Mucosa of descending colon (tissue), 3 donors: ENCODE measurements around the gene WDFY4. TPM values are rescaled to one million over a fixed set of nuclear protein-coding genes. Genes with fewer than 3 reads are reported as not detected.

Source experiments
- ATAC-seq: fragments of 200-7000 bp; cut with Tn5 transposase; one replicate; pipeline ENCODE4 v1.9.1; 2020; ENCODE audit warnings: mild to moderate bottlenecking, moderate library complexity
- DNase-seq, 3 donors: peaks; one replicate each; pipeline ENCODE4 v3.0.0-alpha.2; 2020
- H3K36me3 ChIP-seq: fragments of 200-600 bp; one replicate; pipeline ENCODE4 v1.8.0; 2021; ENCODE audit warnings: low read depth, mild to moderate bottlenecking
- H3K4me1 ChIP-seq: fragments of 200-600 bp; one replicate; pipeline ENCODE4 v1.8.0; 2021; ENCODE audit warnings: low read depth, mild to moderate bottlenecking
- H3K4me3 ChIP-seq: fragments of 200-600 bp; one replicate; pipeline ENCODE4 v1.8.0; 2021; ENCODE audit warnings: mild to moderate bottlenecking
- H3K9me3 ChIP-seq: fragments of 200-600 bp; one replicate; pipeline ENCODE4 v1.8.0; 2021; ENCODE audit warnings: mild to moderate bottlenecking
- intact Hi-C, 2 donors: fragments of 100-400 bp; cut with DNase I in 1 of 2; cut with micrococcal nuclease in 1 of 2; formaldehyde crosslinking; loops; one replicate each; pipeline versions ENCODE4 v1.11.0 to v1.11.1; 2022; cut with DNase I, micrococcal nuclease
- total RNA-seq, 3 donors: library from RNA; stranded (reverse); fragmentation: NEBNext Ultra II Directional in 2 of 3; extraction: Animal tissue kit (Norgen Biotek cat#: 25700) in 2 of 3; gene quantifications; one replicate each; pipeline versions ENCODE4 v1.2.1 to v1.2.4, GENCODE V29; 2021 to 2023
- TF ChIP-seq, protein P1 (sequence below): fragments of 200-600 bp; IDR thresholded peaks from one replicate; pipeline ENCODE4 v1.8.0; 2022; ENCODE audit warnings: antibody characterized with exemption, mild to moderate bottlenecking
- donor health status: DM: no; HTN: no; CAD: no; lungs with moderate emphysema.
- donor health status: DM: no; HTN: no; CAD: no.
- donor health status: DM: no; HTN: yes; CAD: no.

WDFY4 gene
- total RNA-seq, 3 donors from 2014 or later, result 2.1 to 3.3 (median 2.2) TPM

DNA sequence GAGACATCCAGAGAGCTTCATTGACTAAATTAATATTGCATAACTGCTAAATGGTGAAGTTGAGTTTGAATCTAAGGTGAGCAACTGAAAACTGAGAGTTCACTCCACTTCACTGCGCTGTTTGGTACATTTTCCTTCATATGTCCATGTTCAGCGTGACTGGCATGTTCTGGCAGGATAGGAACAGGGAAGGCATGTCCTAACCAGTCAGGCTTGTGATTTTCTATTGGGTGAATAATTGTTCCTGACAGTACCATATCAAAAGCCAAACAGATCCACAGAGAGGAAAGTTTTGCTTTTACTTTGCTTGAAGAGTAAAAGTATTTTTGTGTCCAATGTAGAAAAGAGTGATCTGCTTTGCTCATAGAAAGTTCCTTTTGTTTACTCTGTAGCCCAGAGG, 53.2 kb downstream of the WDFY4 start:
- Histone ChIP-seq H3K4me1 (no peaks in the 10 kb centered on the region), H3K4me3 (no peak overlapping the region), H3K36me3 (no peaks in the 10 kb centered on the region), H3K9me3 (no peaks in the 10 kb centered on the region)
- DNase-seq (no peak), ATAC-seq (no peak)
- intact Hi-C loops, result no loop called here
- TF ChIP-seq, protein P1, sequence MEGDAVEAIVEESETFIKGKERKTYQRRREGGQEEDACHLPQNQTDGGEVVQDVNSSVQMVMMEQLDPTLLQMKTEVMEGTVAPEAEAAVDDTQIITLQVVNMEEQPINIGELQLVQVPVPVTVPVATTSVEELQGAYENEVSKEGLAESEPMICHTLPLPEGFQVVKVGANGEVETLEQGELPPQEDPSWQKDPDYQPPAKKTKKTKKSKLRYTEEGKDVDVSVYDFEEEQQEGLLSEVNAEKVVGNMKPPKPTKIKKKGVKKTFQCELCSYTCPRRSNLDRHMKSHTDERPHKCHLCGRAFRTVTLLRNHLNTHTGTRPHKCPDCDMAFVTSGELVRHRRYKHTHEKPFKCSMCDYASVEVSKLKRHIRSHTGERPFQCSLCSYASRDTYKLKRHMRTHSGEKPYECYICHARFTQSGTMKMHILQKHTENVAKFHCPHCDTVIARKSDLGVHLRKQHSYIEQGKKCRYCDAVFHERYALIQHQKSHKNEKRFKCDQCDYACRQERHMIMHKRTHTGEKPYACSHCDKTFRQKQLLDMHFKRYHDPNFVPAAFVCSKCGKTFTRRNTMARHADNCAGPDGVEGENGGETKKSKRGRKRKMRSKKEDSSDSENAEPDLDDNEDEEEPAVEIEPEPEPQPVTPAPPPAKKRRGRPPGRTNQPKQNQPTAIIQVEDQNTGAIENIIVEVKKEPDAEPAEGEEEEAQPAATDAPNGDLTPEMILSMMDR, result no peak

- Histone ChIP-seq H3K4me1 (no peaks in the 10 kb centered on the region), H3K36me3 (no peaks in the 10 kb centered on the region), H3K4me3 (no peak overlapping the region), H3K9me3 (no peaks in the 10 kb centered on the region)
- no peak for ATAC-seq
- DNase-seq, result no peak
- intact Hi-C loops, result no loop called here
- TF ChIP-seq, protein P1, result no peak
Measured at GRCh38 chr10:48739170-48739569, 54.5 kb downstream of the WDFY4 start.

DNA sequence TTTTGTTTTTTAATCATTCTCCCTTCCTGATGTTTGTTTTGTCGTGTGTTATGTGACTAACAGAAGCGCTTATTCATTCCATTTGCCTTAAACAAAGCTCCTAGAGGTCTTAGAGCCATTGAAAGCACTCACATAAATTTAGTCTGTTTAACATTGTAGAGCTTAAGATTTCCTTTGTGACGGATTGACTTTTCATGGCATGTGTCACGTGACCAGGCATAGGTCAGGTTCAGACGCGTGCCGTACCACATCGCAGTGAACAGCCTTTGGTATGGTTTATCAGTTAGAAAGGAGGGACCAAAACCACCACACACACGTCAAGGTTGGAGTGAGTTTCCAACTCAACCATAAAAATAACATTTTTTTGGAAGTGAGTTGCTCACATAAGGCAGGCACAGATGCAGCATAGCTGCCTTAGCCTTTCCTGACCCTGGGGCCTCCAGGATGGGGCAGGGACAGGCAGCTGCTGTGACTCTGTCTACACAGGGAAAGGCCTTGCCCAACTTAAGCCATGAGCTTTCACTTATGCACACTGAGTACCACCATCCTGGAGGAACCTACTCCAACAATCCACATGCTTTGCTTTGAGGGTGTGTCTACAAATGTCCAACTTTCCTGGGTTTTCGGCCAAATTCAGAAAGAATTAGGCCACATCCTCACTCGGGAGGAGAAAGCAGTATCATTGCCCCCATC, 55.5 kb downstream of the WDFY4 start:
- H3K4me3 ChIP-seq, result no peak overlapping the region
- DNase-seq (no peak), ATAC-seq (no peak)
- H3K4me1 ChIP-seq, result no peaks in the 10 kb centered on the region
- intact Hi-C loops, result no loop called here
- no peaks in the 10 kb centered on the region for H3K36me3 ChIP-seq
- no peaks in the 10 kb centered on the region for H3K9me3 ChIP-seq
- TF ChIP-seq, protein P1, result no peak

GRCh38 chr10:48740988-48741387, 56.3 kb downstream of the WDFY4 start:
- intact Hi-C loops, result no loop called here
- TF ChIP-seq, protein P1, result no peak
- no peak overlapping the region for H3K4me3 ChIP-seq
- H3K36me3 ChIP-seq, result no peaks in the 10 kb centered on the region
- H3K9me3 ChIP-seq, result no peaks in the 10 kb centered on the region
- DNase-seq, result no peak
- no peak for ATAC-seq
- no peaks in the 10 kb centered on the region for H3K4me1 ChIP-seq

DNA sequence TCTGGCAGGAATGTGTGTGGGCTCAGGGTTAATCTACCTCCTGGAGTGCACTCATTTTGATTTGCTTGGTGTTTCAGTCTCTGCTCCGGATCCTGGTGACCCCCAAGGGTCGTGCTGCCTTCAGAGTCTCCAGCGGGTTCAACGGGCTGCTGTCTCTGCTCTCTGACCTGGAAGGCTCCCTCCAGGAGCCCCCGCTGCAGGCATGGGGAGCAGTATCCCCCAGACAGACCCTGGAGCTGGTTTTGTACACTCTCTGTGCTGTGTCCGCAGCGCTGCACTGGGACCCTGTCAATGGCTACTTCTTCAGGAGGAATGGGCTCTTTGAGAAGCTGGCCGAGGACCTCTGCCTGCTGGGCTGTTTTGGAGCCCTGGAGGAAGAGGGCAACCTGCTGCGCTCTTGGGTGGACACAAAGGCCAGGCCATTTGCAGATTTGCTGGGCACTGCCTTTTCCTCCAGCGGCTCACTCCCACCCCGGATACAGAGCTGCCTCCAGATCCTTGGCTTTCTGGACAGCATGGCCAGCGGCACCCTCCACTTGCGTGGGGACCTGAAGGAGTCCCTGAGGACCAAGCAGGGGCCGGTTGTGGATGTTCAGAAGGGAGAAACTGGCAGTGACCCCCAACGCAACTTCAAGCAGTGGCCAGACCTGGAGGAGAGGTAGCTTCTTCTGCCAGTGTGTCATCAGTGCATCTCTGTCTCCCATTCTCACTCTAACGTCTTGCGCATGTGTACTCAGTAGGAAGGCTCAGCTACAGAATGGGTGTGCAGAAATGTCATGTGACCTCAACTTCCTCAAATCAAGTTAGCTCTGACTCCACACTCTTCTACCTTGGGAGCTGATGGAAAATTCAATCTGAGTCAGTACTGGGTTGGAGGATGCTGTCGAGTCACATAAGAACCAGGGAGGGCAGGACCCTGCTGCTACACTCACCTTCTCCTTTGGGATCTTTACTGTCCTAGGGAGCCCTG, 58.5 kb downstream of the WDFY4 start:
- H3K4me3 ChIP-seq, result no peak overlapping the region
- ATAC-seq (peak; percentile 22), DNase-seq (no peak)
- H3K36me3 ChIP-seq, result no peaks in the 10 kb centered on the region
- H3K4me1 ChIP-seq, result no peaks in the 10 kb centered on the region
- intact Hi-C loops, result no loop called here
- no peaks in the 10 kb centered on the region for H3K9me3 ChIP-seq
- TF ChIP-seq, protein P1, result no peak
